GM12891 (cell line): ENCODE measurements around the gene NUDT21. TPM values are rescaled to one million over a fixed set of nuclear protein-coding genes. Genes with fewer than 3 reads are reported as not detected.
"Not testable (repeated sequence)": the region's sequence is repeated elsewhere in the genome, so short reads cannot be mapped to it uniquely, and the experiment has no call there.

Experiments used
- DNase-seq: peaks from one replicate; pipeline ENCODE4 v3.0.0; 2011; ENCODE audit warnings: low spot score; ENCODE audit not compliant: insufficient read length
- FAIRE-seq: peaks from 2 replicates; lab custom pipeline; 2011; peaks lifted over from hg19 to GRCh38; lab: Jason Lieb, UNC
- PAX5 ChIP-seq: IDR thresholded peaks from 2 replicates; pipeline ENCODE4 v1.6.1; 2011; ENCODE audit warnings: low read length, moderate library complexity, mild to moderate bottlenecking; ENCODE audit not compliant: insufficient read depth, severe bottlenecking
- POLR2A ChIP-seq: IDR thresholded peaks from 2 replicates; pipeline ENCODE4 v1.6.1; 2011; ENCODE audit warnings: low read depth, low read length, control low read depth
- POLR2AphosphoS5 ChIP-seq: IDR thresholded peaks from 2 replicates; pipeline ENCODE4 v1.6.1; 2011; ENCODE audit warnings: low read depth, low read length, control low read depth
- POU2F2 ChIP-seq: IDR thresholded peaks from 2 replicates; pipeline ENCODE4 v1.6.1; 2011; ENCODE audit warnings: low read depth, mild to moderate bottlenecking, control low read depth, low read length, moderate library complexity
- SPI1 ChIP-seq: IDR thresholded peaks from 2 replicates; pipeline ENCODE4 v1.6.1; 2011; ENCODE audit warnings: low read depth, low read length, control low read depth
- TAF1 ChIP-seq: IDR thresholded peaks from 2 replicates; pipeline ENCODE4 v1.6.1; 2011; ENCODE audit warnings: low read depth, low read length, control low read depth
- polyA plus RNA-seq: library from polyadenylated mRNA; unstranded; fragments of >200 nt; gene quantifications from one replicate; pipeline ENCODE4 v1.2.1, GENCODE V29; 2012; ENCODE audit warnings: low read depth, missing spikeins, inconsistent platforms; ENCODE audit not compliant: missing spikeins

Gene NUDT21
- 91.6 TPM for polyA plus RNA-seq

DNA sequence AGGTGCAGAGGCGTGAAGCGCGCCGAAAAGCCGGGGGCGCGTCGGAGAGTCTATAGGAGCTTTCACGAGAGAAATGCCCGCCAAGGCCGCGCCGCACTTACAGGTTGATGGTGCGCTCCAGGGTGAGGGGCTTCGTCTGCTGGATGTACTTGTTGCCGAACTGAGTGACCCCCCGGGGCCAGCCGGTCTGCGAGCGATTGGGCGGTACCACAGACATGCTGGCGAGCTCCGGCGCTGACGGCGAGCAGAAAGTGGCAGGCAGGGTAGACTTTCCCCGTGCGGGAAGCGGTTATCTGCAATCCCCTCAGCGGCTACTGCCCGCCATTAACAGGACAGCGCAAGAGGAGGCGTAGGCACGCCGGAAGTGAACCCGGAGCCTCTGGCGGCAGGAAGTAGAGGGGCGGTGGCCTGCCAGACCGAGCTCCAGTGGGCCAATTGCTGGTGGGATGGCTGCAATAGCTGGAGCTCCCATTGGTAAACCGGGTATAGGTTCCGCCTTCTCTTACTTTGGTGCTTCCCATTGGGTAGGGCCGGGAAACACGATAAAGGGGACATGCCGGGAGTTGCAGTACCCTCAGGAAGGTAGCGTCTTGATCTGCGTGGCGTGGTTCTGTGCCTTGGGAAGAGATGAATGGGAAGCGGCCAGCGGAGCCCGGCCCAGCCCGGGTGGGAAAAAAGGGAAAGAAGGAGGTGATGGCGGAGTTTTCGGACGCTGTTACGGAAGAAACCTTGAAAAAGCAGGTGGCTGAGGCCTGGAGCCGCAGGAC, at the start of gene NUDT21, which contains the start of gene OGFOD1:
Gene NUDT21, minus strand, starts transcription at position 347 of the 767 bp plus-strand sequence. Its CDS starts 130 bp downstream, at position 217.
Gene OGFOD1, plus strand, starts transcription at position 569 of the 767 bp plus-strand sequence. Its CDS starts 59 bp downstream, at position 628.
- TF ChIP-seq POLR2A (peak; percentile 68; the same call in 1 of the 2 replicates), SPI1 (no peak), PAX5 (no peak), TAF1 (peak; percentile 79; the same call in 1 of the 2 replicates), POLR2AphosphoS5 (peak; percentile 74), POU2F2 (no peak)
- FAIRE-seq (peak; percentile 97), DNase-seq (peak; percentile 93)

DNA sequence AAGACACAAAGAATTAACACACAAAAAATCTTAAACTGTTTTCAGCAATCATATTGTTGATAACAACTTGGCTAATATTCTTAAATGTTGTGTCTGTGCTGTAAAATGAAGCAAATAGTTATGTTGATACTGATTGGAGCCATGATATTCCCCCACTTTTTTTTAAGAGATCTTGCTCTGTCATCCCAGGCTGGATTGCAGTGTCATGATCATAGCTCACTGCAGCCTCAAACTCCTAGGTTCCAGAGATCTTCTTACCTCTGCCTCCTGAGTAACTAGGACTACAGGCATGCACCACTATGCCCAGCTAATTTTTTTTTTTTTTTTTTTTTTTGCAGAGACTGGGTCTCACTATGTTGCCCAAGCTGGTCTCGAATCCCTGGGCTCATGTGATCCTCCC, 42.7 kb upstream of the NUDT21 start:
- TF ChIP-seq POLR2A (no peak), POLR2AphosphoS5 (no peak), TAF1 (no peak), SPI1 (no peak), PAX5 (no peak), POU2F2 (no peak)
- no peak for FAIRE-seq
- no peak for DNase-seq

DNA sequence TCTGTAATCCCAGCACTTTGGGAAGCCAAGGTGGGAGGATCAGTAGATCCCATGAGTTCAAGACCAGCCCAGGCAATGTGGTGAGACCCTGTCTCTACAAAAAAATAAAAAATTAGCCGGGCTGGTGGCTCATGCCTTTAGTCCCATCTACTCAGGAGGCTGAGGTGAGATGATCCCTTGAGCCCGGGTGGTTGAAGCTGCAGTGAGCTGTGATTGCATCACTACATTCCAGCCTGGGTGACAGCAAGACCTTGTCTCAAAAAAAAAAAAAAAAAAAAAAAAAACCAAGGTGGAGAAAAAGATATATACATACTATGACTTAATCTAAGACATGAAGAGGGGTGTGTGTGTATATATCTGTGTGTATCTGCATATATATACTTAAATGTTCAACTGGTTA, 42.0 kb upstream of the NUDT21 start:
- TF ChIP-seq POLR2A = no peak
- TF ChIP-seq POLR2AphosphoS5 = no peak
- no peak for TF ChIP-seq PAX5
- TF ChIP-seq SPI1 = no peak
- no peak for TF ChIP-seq POU2F2
- no peak for TF ChIP-seq TAF1
- FAIRE-seq = no peak

DNA sequence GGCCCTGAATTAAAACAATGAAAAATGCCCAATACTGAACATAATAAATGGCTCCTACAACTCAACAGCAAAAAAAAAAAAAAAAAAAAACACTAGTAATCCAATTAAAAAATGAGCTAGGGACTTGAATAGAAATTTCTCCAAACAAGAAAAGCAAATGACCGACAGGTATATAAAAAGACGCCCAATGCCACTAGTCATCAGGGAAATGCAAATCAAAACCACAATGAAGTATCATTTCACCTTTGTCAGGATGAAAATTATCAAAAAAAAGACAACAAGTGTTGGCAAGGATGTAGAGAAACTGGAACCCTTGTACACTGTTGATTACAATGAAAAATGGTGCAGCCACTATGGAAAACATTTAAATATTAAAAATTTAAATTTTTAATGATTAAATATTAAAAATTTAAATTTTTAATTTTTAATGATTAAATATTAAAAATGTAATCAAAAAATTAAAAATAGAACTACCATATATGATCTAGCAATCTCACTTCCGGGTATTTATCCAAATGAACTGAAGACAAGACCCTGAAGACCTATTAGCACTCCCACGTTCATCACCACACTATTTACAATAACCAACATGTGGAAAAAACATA, 40.6 kb upstream of the NUDT21 start:
- DNase-seq = no peak
- TF ChIP-seq PAX5 (no peak), TAF1 (no peak), POU2F2 (no peak), POLR2AphosphoS5 (no peak), SPI1 (no peak), POLR2A (no peak)
- FAIRE-seq = no peak

More for the DNA sequence above, 42.0 kb upstream of the NUDT21 start:
- no peak for DNase-seq

DNA sequence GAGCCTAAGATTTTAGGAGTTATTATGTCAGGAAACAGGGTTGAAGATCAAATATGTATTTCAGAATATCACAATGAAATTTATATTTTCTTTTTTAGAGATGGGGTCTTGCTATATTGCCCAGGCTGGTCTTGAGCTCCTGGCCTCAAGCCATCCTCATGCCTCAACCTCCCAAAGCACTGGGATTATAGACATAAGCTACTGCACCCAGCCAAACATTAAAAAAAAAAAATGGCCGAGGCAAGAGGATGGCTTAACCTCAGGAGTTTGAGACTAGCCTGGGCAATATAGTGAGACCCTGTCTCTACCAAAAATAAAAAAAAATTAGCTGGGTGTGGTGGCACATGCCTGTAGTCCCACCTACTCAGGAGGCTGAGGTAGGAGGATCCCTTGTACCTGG, 37.7 kb upstream of the NUDT21 start:
- not testable (repeated sequence) for FAIRE-seq, DNase-seq

DNA sequence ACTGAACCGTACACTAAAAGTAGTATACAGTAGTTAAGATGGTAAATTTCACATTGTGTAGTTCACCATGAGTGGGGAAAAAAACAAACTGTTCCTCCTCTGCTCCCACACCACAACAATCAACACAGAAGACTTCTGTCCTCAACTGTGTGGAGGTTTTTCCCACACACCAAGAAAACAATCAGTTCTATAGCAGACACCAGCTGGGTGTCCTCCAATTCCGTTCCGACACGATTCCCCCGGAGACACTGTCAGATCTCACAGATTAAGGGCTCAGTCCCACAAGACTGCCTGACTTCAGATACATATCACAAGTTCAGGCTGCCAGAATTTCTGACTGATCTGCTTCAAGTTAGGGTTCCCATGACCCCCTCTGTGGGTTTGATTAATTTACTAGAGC, 36.9 kb upstream of the NUDT21 start:
- TF ChIP-seq POLR2A (no peak), POLR2AphosphoS5 (no peak), TAF1 (no peak), POU2F2 (no peak), PAX5 (no peak), SPI1 (no peak)
- FAIRE-seq = no peak
- DNase-seq = no peak

DNA sequence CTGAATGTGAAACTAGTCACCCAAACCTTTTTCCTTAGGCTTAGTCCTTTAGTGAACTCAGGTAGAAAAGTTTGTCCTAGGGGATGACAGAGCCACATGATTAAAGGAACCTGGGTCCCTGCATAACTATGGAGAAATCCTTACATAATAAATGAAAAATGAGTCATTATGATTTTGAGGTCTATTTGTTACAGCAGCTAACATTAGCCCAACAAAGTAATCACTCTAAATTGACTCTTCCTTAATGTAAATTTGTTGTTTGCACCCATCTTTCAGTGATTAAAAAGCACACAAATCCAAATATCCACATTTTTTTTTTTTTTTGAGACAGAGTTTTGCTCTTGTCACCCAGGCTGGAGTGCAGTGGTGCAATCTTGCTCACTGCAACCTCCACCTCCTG, 32.3 kb upstream of the NUDT21 start:
- DNase-seq = no peak
- no peak for FAIRE-seq
- no peak for TF ChIP-seq PAX5
- TF ChIP-seq POLR2AphosphoS5 = no peak
- TF ChIP-seq POLR2A = no peak
- no peak for TF ChIP-seq TAF1
- no peak for TF ChIP-seq SPI1
- no peak for TF ChIP-seq POU2F2

DNA sequence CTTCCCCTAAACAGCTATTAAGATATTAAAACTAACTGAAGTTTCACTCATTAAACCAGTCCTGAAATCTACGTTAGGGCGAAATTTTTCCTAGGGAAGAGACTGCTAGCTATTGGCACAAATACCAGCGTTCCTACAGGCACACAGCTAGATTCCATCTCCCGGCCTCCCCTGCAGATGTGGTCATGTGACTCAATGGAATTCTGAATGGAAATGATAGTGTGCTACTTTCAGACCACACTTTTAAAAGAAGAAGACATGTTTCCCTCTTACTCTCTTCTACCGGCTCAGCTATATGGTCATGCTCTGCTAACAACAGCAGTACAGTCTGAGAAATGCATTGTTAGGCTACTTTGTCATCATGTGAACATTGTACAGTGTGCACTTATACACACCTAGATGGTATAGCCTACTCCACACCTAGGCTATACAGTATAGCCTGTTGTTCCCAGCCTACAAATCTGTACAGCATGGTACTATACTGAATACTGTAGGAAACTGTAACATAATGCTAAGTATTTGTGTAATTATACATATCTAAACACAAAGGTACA, 31.6 kb upstream of the NUDT21 start:
- TF ChIP-seq POU2F2 (no peak), TAF1 (no peak), POLR2AphosphoS5 (no peak), PAX5 (no peak), POLR2A (no peak)
- FAIRE-seq (no peak), DNase-seq (no peak)

DNA sequence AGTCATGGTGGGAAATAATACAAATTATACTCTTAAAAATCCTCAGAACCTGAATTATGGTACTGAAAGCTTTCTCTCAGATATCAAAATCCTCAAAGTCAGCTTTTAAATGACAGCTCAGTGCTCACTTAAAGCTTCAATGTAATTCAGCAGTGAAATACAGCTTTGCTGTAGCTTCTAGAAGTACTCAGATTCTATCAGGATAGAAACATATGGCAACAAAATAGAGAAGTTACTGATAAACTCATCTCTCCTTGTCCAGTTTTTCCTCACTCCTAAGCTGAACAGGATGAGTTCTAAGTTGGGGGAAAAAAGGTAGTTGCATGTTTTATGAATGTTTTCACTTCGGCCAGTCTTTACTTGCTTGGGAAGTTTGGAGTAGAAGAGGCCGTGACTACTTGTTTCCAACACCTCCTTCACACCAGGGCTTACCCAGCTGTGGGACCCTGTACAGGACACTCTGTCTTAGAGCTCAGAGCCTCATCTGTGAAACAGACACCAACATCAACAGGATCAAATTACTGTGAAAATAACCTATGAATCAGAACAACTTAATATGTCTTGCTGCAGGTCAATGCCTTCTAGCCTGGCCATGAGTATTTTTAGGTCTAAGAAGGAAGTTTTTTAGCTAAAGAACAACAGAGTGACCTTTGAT, 30.5 kb upstream of the NUDT21 start:
- no peak for FAIRE-seq
- TF ChIP-seq POLR2A = no peak
- no peak for TF ChIP-seq POLR2AphosphoS5
- no peak for TF ChIP-seq PAX5
- no peak for TF ChIP-seq POU2F2
- no peak for TF ChIP-seq TAF1
- TF ChIP-seq SPI1 = no peak
- no peak for DNase-seq
